Right cardiac atrium (tissue), 5 donors: ENCODE data around the gene EXOC3. TPM values are rescaled to one million over a fixed set of nuclear protein-coding genes. Genes with fewer than 3 reads are reported as not detected.
"Not testable (repeated sequence)": the region's sequence is repeated elsewhere in the genome, so short reads cannot be mapped to it uniquely, and the experiment has no call there.

Experiments
- ATAC-seq, 2 donors: fragments of 200-7000 bp; cut with Tn5 transposase; one replicate each; pipeline versions ENCODE4 v1.8.0 to v1.9.1; 2020; ENCODE audit warnings: moderate library complexity in 2 of 2, mild to moderate bottlenecking in 1 of 2
- DNase-seq, 3 donors: peaks; one replicate each; pipeline ENCODE4 v3.0.0-alpha.2; 2020
- H3K27ac ChIP-seq: one replicate; pipeline ENCODE4 v1.5.1; 2013; ENCODE audit warnings: mild to moderate bottlenecking, low read length, control low read depth, moderate library complexity
- H3K27me3 ChIP-seq: one replicate; pipeline ENCODE4 v1.6.1; 2013; ENCODE audit not compliant: control insufficient read depth, insufficient read depth
- H3K4me1 ChIP-seq: one replicate; pipeline ENCODE4 v1.6.1; 2013; ENCODE audit warnings: low read length; ENCODE audit not compliant: control insufficient read depth, insufficient read depth
- H3K4me3 ChIP-seq: one replicate; pipeline ENCODE4 v1.5.1; 2013; ENCODE audit warnings: low read length, control low read depth
- H3K9me3 ChIP-seq: one replicate; pipeline ENCODE4 v1.6.1; 2013; ENCODE audit warnings: low read length; ENCODE audit not compliant: control insufficient read depth
- WGBS: extraction: QIAGEN DNeasy Blood & Tissue Kit; methylation state at CpG from one replicate; pipeline ENCODE4 v1.1.7; 2013; 5-methylcytosine and 5-hydroxymethylcytosine counted together
- intact Hi-C, 4 donors: fragments of 100-400 bp; cut with DNase I; formaldehyde crosslinking; loops; one replicate each; pipeline versions ENCODE4 v1.11.0 to v1.14.0; 2022 to 2023
- polyA plus RNA-seq: library from polyadenylated mRNA; stranded (reverse); fragments of 200-250 nt; gene quantifications from one replicate; pipeline ENCODE4 v1.2.3, GENCODE V29; 2013
- total RNA-seq, 4 donors: library from RNA; stranded (reverse); fragmentation: NEBNext Ultra II Directional; extraction: Animal tissue kit (Norgen Biotek cat#: 25700); gene quantifications; one replicate each; pipeline ENCODE4 v1.2.1, GENCODE V29; 2021
- donor health status: healthy with polysubstance abuse.
- donor health status: DM: no; HTN: yes; CAD: no.
- donor health status: DM: no; HTN: no; CAD: no.
- donor health status: DM: no; HTN: yes; CAD: no; lungs with severe emphysema.
- donor health status: DM: yes; HTN: yes; CAD: no.

EXOC3 gene
- total and polyA plus RNA-seq, 5 donors = 30.1 to 50.2 (median 46.5) TPM

GRCh38 chr5:410911-411517 is 32.0 kb upstream of the EXOC3 start:
- DNase-seq = no peak
- no peak for ATAC-seq
- H3K4me3 ChIP-seq = no peak overlapping the region
- no peaks in the 10 kb centered on the region for H3K27me3 ChIP-seq
- intact Hi-C loops = no loop called here
- peaks cover 3% of the 10 kb centered on the region for H3K9me3 ChIP-seq
- 84% methylated on average over 2 of the region's 2 CpGs for WGBS
- no peaks in the 10 kb centered on the region for H3K4me1 ChIP-seq
- no peak overlapping the region for H3K27ac ChIP-seq

GRCh38 chr5:411728-412127 is 31.2 kb upstream of the EXOC3 start:
- no peak overlapping the region for H3K27ac ChIP-seq
- H3K27me3 ChIP-seq = no peaks in the 10 kb centered on the region
- intact Hi-C loops = no loop called here
- peaks cover 3% of the 10 kb centered on the region for H3K9me3 ChIP-seq
- DNase-seq = no peak
- no peaks in the 10 kb centered on the region for H3K4me1 ChIP-seq
- WGBS = 76% methylated on average over 13 of the region's 13 CpGs
- no peak overlapping the region for H3K4me3 ChIP-seq
- no peak for ATAC-seq

GRCh38 chr5:414991-415927 is 27.7 kb upstream of the EXOC3 start:
- H3K4me1 ChIP-seq, H3K27me3 ChIP-seq, intact Hi-C loops, H3K9me3 ChIP-seq, H3K27ac ChIP-seq, H3K4me3 ChIP-seq: not testable (repeated sequence)
- WGBS = 86% methylated on average over 42 of the region's 42 CpGs
- ATAC-seq (peak; percentile 88 to 92), DNase-seq (peak; percentile 74 to 93 (median 92))

- Histone ChIP-seq H3K4me1 (no peaks in the 10 kb centered on the region), H3K9me3 (peaks cover 3% of the 10 kb centered on the region), H3K27ac (no peak overlapping the region), H3K4me3 (no peak overlapping the region), H3K27me3 (no peaks in the 10 kb centered on the region)
- DNase-seq = no peak
- intact Hi-C loops = no loop called here
- ATAC-seq = peak; percentile 52 to 62
- 87% methylated on average over 24 of the region's 24 CpGs for WGBS
Observed at GRCh38 chr5:415928-416635, 26.9 kb upstream of the EXOC3 start.

GRCh38 chr5:416636-416960 is 26.4 kb upstream of the EXOC3 start:
- no peak for DNase-seq
- WGBS = 95% methylated on average over 14 of the region's 14 CpGs
- ATAC-seq = no peak

GRCh38 chr5:417301-418161 is 25.4 kb upstream of the EXOC3 start:
- H3K27me3 ChIP-seq = no peaks in the 10 kb centered on the region
- no peak overlapping the region for H3K27ac ChIP-seq
- DNase-seq = no peak
- no peak for ATAC-seq
- no peak overlapping the region for H3K4me3 ChIP-seq
- H3K4me1 ChIP-seq = no peaks in the 10 kb centered on the region
- H3K9me3 ChIP-seq = no peaks in the 10 kb centered on the region
- intact Hi-C loops = no loop called here
- WGBS = 88% methylated on average over 14 of the region's 14 CpGs

More at GRCh38 chr5:416636-416960, 26.4 kb upstream of the EXOC3 start:
- no peak overlapping the region for H3K27ac ChIP-seq
- H3K4me3 ChIP-seq = no peak overlapping the region
- peaks cover 3% of the 10 kb centered on the region for H3K9me3 ChIP-seq
- no peaks in the 10 kb centered on the region for H3K4me1 ChIP-seq
- intact Hi-C loops = no loop called here
- H3K27me3 ChIP-seq = no peaks in the 10 kb centered on the region

- intact Hi-C loops = no loop called here
- Histone ChIP-seq H3K27me3 (no peaks in the 10 kb centered on the region), H3K4me3 (no peak overlapping the region), H3K27ac (no peak overlapping the region), H3K4me1 (no peaks in the 10 kb centered on the region), H3K9me3 (no peaks in the 10 kb centered on the region)
- DNase-seq (no peak), ATAC-seq (no peak)
- WGBS = 80% methylated on average over 18 of the region's 18 CpGs
Observed at GRCh38 chr5:418162-419121, 24.5 kb upstream of the EXOC3 start.

- DNase-seq = no peak
- intact Hi-C loops = no loop called here
- Histone ChIP-seq H3K4me1 (no peaks in the 10 kb centered on the region), H3K4me3 (no peak overlapping the region), H3K27me3 (no peaks in the 10 kb centered on the region), H3K9me3 (no peaks in the 10 kb centered on the region), H3K27ac (no peak overlapping the region)
- 75% methylated on average over 12 of the region's 12 CpGs for WGBS
- no peak for ATAC-seq
Observed at GRCh38 chr5:419970-420369, 23.0 kb upstream of the EXOC3 start.

GRCh38 chr5:420632-421286 is 22.2 kb upstream of the EXOC3 start:
- 94% methylated on average over 52 of the region's 52 CpGs for WGBS
- peak in 1 of 2 donors; percentile 43 for ATAC-seq

More at GRCh38 chr5:420632-421286, 22.2 kb upstream of the EXOC3 start:
- Histone ChIP-seq H3K9me3 (no peaks in the 10 kb centered on the region), H3K4me1 (no peaks in the 10 kb centered on the region), H3K27me3 (no peaks in the 10 kb centered on the region), H3K4me3 (no peak overlapping the region), H3K27ac (no peak overlapping the region)
- intact Hi-C loops = no loop called here
- DNase-seq = no peak
